ENCODE data around the gene RNASEH2A. TPM values are rescaled to one million over a fixed set of nuclear protein-coding genes. Genes with fewer than 3 reads are reported as not detected.

The RNASEH2A gene
- total and polyA plus RNA-seq, 2 of the 4 experiments (the other 2 are of a cell fraction) = 34.9 to 44.6 TPM

- Histone ChIP-seq H2BK120ac (ENCODE audit: low read depth, low read length) (no peak overlapping the region), H4K5ac (ENCODE audit: low read depth, low read length) (no peak overlapping the region), H2BK20ac (ENCODE audit: low read depth, low read length) (no peak overlapping the region), H3K18ac (ENCODE audit: low read depth, low read length) (no peak overlapping the region), H3K9me1 (ENCODE audit: insufficient read depth, low read length) (no peaks in the 10 kb centered on the region), H3K27ac (ENCODE audit: insufficient read depth, low read length) (no peak overlapping the region), H3K14ac (replicated peaks; ENCODE audit: low read depth, low read length) (no peak overlapping the region), H3K9me3 (ENCODE audit: control insufficient read depth, insufficient read depth, low read length) (no peaks in the 10 kb centered on the region), H3K56ac (ENCODE audit: extremely low read depth, insufficient read depth, low read length) (no peak overlapping the region), H3K4me3 (ENCODE audit: insufficient read depth, low read depth, low read length) (no peak overlapping the region), H3K27me3 (ENCODE audit: control insufficient read depth, insufficient read depth, low read length) (no peaks in the 10 kb centered on the region), H3K4me2 (ENCODE audit: low read depth, low read length) (no peak overlapping the region), H4K20me1 (ENCODE audit: insufficient read depth, low read length) (peaks cover 5% of the 10 kb centered on the region; the same call in 1 of the 2 replicates), H2AK9ac (replicated peaks; ENCODE audit: low read depth, low read length, poor library complexity) (no peak overlapping the region), H4K91ac (ENCODE audit: insufficient read depth, low read depth, low read length) (no peak overlapping the region), H2AFZ (replicated peaks; ENCODE audit: low read length, poor library complexity) (no peak overlapping the region), H4K8ac (ENCODE audit: low read depth in 2 of 2, low read length in 2 of 2) (no peak overlapping the region), H3K79me1 (ENCODE audit: low read depth in 1 of 2, low read length in 2 of 2) (no peaks in the 10 kb centered on the region), H3K23ac (ENCODE audit: low read depth, low read length) (no peak overlapping the region), H3K4ac (ENCODE audit: low read depth, low read length) (no peak overlapping the region), H3K4me1 (ENCODE audit: control insufficient read depth, insufficient read depth, low read length) (no peaks in the 10 kb centered on the region), H2BK5ac (ENCODE audit: low read depth, low read length, poor library complexity, severe bottlenecking) (no peak overlapping the region), H2BK15ac (ENCODE audit: low read depth, low read length) (no peak overlapping the region), H3K36me3 (ENCODE audit: control insufficient read depth, insufficient read depth, low read length) (peaks cover 9% of the 10 kb centered on the region), H2AK5ac (ENCODE audit: low read depth, low read length) (no peak overlapping the region), H3K9ac (ENCODE audit: low read depth, low read length) (no peak overlapping the region)
- ChIA-PET POLR2A (ENCODE audit: unreplicated experiment) (no interaction called here), CTCF (interaction anchor here (1.3 to 2.5 kb wide), 2 partner anchors 10 to 80 kb away, joined by 11 to 35 read pairs; no protein-coding TSS in a partner anchor)
- 90% methylated on average over 4 of the region's 11 CpGs; no CpG with 5 or more reads in 1 of the 2 experiments for WGBS, 2 experiments (ENCODE audit: extremely low coverage in 2 of 2, insufficient read length in 1 of 2)
- in situ Hi-C loops (cut with MboI; ENCODE audit: low sequenced_read_pairs) (loop anchor here (5.0 kb wide), 1 partner anchor 35 kb away; the partner anchor contains the start of genes PRDX2 and THSD8), dilution Hi-C loops (cut with HindIII; ENCODE audit: low sequenced_read_pairs, unreplicated experiment) (no loop called here), intact Hi-C loops (cut with micrococcal nuclease) (loop anchor here (2.0 kb wide), 1 partner anchor 80 kb away; no protein-coding TSS in a partner anchor)
- TF ChIP-seq MAZ (IDR thresholded peaks at IDR 0.05; ENCODE audit: borderline replicate concordance, low read depth, low read length) (no peak), CEBPB (IDR thresholded peaks at IDR 0.05; ENCODE audit: low read depth, low read length) (no peak), SMC3 (IDR thresholded peaks at IDR 0.05; ENCODE audit: low read depth, low read length) (no peak), RCOR1 (IDR thresholded peaks at IDR 0.05; ENCODE audit: insufficient replicate concordance, low read length) (no peak), NFE2L2 (IDR thresholded peaks at IDR 0.05; ENCODE audit: low read depth, low read length) (no peak), CHD1 (IDR thresholded peaks at IDR 0.05; ENCODE audit: low read depth, low read length) (no peak), FOS (IDR thresholded peaks at IDR 0.05; ENCODE audit: low read depth, low read length) (no peak), USF2 (IDR thresholded peaks at IDR 0.05; ENCODE audit: low read depth, low read length) (no peak), MAFK (IDR thresholded peaks at IDR 0.05; ENCODE audit: low read depth, low read length) (no peak), POLR2A (IDR thresholded peaks at IDR 0.05; ENCODE audit: low read depth, low read length) (no peak), CTCF (conservative IDR thresholded peaks at IDR 0.05; ENCODE audit: low read depth, low read length) (no peak), RFX5 (IDR thresholded peaks at IDR 0.05; ENCODE audit: low read depth, low read length) (no peak), MXI1 (IDR thresholded peaks at IDR 0.05; ENCODE audit: borderline replicate concordance, low read depth, low read length) (no peak), ELK1 (IDR thresholded peaks at IDR 0.05; ENCODE audit: borderline replicate concordance, low read depth, low read length) (no peak), RAD21 (IDR thresholded peaks at IDR 0.05; ENCODE audit: low read length) (no peak), BHLHE40 (IDR thresholded peaks at IDR 0.05; ENCODE audit: low read depth, low read length) (no peak)
- BruUV-seq (replicated peaks) = no TSS peak
- no peak for DNase-seq
- ATAC-seq (ENCODE audit: low read depth) = no peak
Observed at GRCh38 chr19:12767150-12767549, 39.2 kb upstream of the RNASEH2A start.
